A673 (cell line): Measurements from ENCODE around the gene RASSF7. TPM values are rescaled to one million over a fixed set of nuclear protein-coding genes. Genes with fewer than 3 reads are reported as not detected.

ENCODE experiments used
- BruUV-seq: library from RNA; stranded (reverse); fragments of 400-500 nt; replicated peaks from 2 replicates; lab custom pipeline; 2021; lab: Mats Ljungman, UMichigan
- CTCF ChIA-PET: fragments of 300-600 bp; sonication (Branson Sonifier 250); formaldehyde crosslinking; loops from one replicate; lab custom pipeline; 2022; ENCODE audit warnings: antibody characterized with exemption; lab: Charles Lee
- POLR2A ChIA-PET: fragments of 300-600 bp; sonication (Branson Sonifier 250); formaldehyde crosslinking; loops from one replicate; lab custom pipeline; 2022; ENCODE audit warnings: antibody characterized with exemption; ENCODE audit not compliant: low non-redundant PET; lab: Charles Lee
- DNase-seq: peaks from one replicate; pipeline ENCODE4 v3.0.0-alpha.2; 2015; ENCODE audit warnings: low spot score
- H3K27ac ChIP-seq: fragments of 200-600 bp; sonication (generic); 2 replicates; pipeline ENCODE4 v1.5.1; 2016; ENCODE audit warnings: mixed run types, low read depth, mild to moderate bottlenecking, mixed read lengths, antibody characterized with exemption, low read length; ENCODE audit not compliant: poor library complexity, severe bottlenecking
- H3K27me3 ChIP-seq: fragments of 200-600 bp; sonication (generic); replicated peaks from 2 replicates; pipeline ENCODE4 v1.6.1; 2017; ENCODE audit warnings: mixed run types, low read depth, mild to moderate bottlenecking, mixed read lengths, antibody characterized with exemption, low read length; ENCODE audit not compliant: insufficient read depth, poor library complexity
- H3K36me3 ChIP-seq: fragments of 200-600 bp; sonication (generic); 2 replicates; pipeline ENCODE4 v1.6.1; 2016; ENCODE audit warnings: mixed run types, mild to moderate bottlenecking, mixed read lengths, antibody characterized with exemption, low read length; ENCODE audit not compliant: insufficient read depth, poor library complexity, severe bottlenecking
- H3K4me1 ChIP-seq: fragments of 200-600 bp; sonication (generic); 2 replicates; pipeline ENCODE4 v1.6.1; 2017; ENCODE audit warnings: mixed run types, mild to moderate bottlenecking, mixed read lengths, antibody characterized with exemption, low read length; ENCODE audit not compliant: insufficient read depth, poor library complexity, severe bottlenecking
- H3K4me3 ChIP-seq: fragments of 200-600 bp; sonication (generic); 2 replicates; pipeline ENCODE4 v1.5.1; 2016; ENCODE audit warnings: low read depth, mixed run types, mild to moderate bottlenecking, mixed read lengths, low read length; ENCODE audit not compliant: poor library complexity, severe bottlenecking
- H3K9me3 ChIP-seq: fragments of 200-600 bp; sonication (generic); 2 replicates; pipeline ENCODE4 v1.6.1; 2016; ENCODE audit warnings: mixed run types, low read depth, mild to moderate bottlenecking, mixed read lengths, antibody characterized with exemption, low read length; ENCODE audit not compliant: poor library complexity, severe bottlenecking
- EZH2 ChIP-seq: fragments of 200-600 bp; sonication (generic); IDR thresholded peaks from 2 replicates; pipeline ENCODE4 v1.6.1; 2017; ENCODE audit warnings: borderline replicate concordance, low read depth, mild to moderate bottlenecking, mixed read lengths, antibody characterized with exemption, low read length; ENCODE audit not compliant: poor library complexity, severe bottlenecking
- intact Hi-C: fragments of 100-400 bp; cut with micrococcal nuclease; formaldehyde crosslinking; loops from one replicate; pipeline ENCODE4 v1.10.0; 2022; ENCODE audit not compliant: unreplicated experiment
- total RNA-seq: library from RNA; stranded (reverse); gene quantifications from 2 replicates; pipeline ENCODE4 v1.2.3, GENCODE V29; 2021
- TF ChIP-seq, protein P1 (sequence below): fragments of 300-800, 200-600 bp; sonication (generic); conservative IDR thresholded peaks from 2 replicates; pipeline ENCODE4 v1.5.1; 2017; ENCODE audit warnings: low read depth, mild to moderate bottlenecking, antibody characterized with exemption, low read length, moderate library complexity, mixed read lengths

RASSF7 gene
- total RNA-seq, 1 experiment from 2014 or later, result 4.6 TPM

DNA sequence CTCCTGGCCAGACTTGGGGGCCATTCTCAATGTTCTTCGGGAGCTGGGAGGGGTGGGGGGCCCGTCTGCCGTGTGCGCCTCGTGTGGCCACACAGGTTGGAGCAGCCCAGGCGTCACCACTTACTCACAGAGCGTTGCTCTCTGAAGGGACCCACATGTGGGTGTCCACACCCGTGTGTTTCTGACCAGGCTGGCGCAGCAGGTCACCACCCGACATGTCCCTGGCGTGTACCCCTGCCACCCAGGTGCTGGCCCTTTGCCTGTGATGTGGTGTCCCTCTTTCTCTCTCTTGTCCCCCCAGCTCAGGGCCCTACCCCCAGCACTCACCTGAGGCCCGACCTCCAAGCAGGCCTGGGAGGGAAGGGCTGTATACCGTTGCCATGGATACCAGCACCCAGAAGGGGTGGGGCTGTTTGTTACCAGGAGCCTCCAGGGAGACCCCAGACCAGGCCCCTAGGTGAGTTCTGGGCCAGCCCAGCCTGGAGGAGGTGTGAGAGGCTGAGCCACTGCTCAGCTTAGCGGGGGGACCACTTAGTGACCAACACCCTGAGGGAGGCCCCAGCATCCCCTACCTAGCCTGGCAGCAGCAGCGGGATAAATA, 1.6 kb upstream of the RASSF7 start:
- CTCF ChIA-PET, result no interaction called here
- POLR2A ChIA-PET, result interaction anchor here (0.5 kb wide), 1 partner anchor 50 kb away, joined by 3 read pairs; no protein-coding TSS in a partner anchor

GRCh38 chr11:559712-560304, 962 bp upstream of the RASSF7 start:
- H3K9me3 ChIP-seq, result no peaks in the 10 kb centered on the region
- peaks cover 22% of the 10 kb centered on the region for H3K27me3 ChIP-seq
- peak overlapping the region; percentile 72 for H3K4me3 ChIP-seq
- ChIA-PET CTCF (no interaction called here), POLR2A (no interaction called here)
- H3K36me3 ChIP-seq, result no peaks in the 10 kb centered on the region
- intact Hi-C loops, result loop anchor here (10.0 kb wide), 1 partner anchor 165 kb away; no protein-coding TSS in a partner anchor
- no peak for TF ChIP-seq EZH2
- no peak for DNase-seq
- H3K4me1 ChIP-seq, result peaks cover 15% of the 10 kb centered on the region
- no TSS peak for BruUV-seq
- no peak overlapping the region for H3K27ac ChIP-seq

More for the DNA sequence above, 1.6 kb upstream of the RASSF7 start:
- no peak for DNase-seq
- BruUV-seq, result no TSS peak
- Histone ChIP-seq H3K4me3 (no peak overlapping the region), H3K36me3 (no peaks in the 10 kb centered on the region), H3K4me1 (peaks cover 15% of the 10 kb centered on the region), H3K27me3 (peaks cover 22% of the 10 kb centered on the region), H3K9me3 (no peaks in the 10 kb centered on the region), H3K27ac (no peak overlapping the region)
- TF ChIP-seq, protein P1, sequence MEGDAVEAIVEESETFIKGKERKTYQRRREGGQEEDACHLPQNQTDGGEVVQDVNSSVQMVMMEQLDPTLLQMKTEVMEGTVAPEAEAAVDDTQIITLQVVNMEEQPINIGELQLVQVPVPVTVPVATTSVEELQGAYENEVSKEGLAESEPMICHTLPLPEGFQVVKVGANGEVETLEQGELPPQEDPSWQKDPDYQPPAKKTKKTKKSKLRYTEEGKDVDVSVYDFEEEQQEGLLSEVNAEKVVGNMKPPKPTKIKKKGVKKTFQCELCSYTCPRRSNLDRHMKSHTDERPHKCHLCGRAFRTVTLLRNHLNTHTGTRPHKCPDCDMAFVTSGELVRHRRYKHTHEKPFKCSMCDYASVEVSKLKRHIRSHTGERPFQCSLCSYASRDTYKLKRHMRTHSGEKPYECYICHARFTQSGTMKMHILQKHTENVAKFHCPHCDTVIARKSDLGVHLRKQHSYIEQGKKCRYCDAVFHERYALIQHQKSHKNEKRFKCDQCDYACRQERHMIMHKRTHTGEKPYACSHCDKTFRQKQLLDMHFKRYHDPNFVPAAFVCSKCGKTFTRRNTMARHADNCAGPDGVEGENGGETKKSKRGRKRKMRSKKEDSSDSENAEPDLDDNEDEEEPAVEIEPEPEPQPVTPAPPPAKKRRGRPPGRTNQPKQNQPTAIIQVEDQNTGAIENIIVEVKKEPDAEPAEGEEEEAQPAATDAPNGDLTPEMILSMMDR, result no peak
- TF ChIP-seq EZH2, result no peak
- intact Hi-C loops, result loop anchor here (10.0 kb wide), 1 partner anchor 166 kb away; no protein-coding TSS in a partner anchor

- POLR2A ChIA-PET, result no interaction called here
- BruUV-seq, result no TSS peak
Measured at GRCh38 chr11:561148-562003, 606 bp downstream of the RASSF7 start.

More at GRCh38 chr11:561148-562003, 606 bp downstream of the RASSF7 start:
- CTCF ChIA-PET, result no interaction called here
- Histone ChIP-seq H3K9me3 (no peaks in the 10 kb centered on the region), H3K27me3 (peaks cover 12% of the 10 kb centered on the region), H3K27ac (no peak overlapping the region), H3K4me3 (peak overlapping the region; percentile 72), H3K4me1 (peaks cover 9% of the 10 kb centered on the region), H3K36me3 (no peaks in the 10 kb centered on the region)
- no peak for DNase-seq
- intact Hi-C loops, result no loop called here
- TF ChIP-seq EZH2, result no peak
- TF ChIP-seq, protein P1, result no peak
